K562 (cell line): ENCODE measurements around the gene CPEB1. TPM values are rescaled to one million over a fixed set of nuclear protein-coding genes. Genes with fewer than 3 reads are reported as not detected.

Experiments used
- ATF2 ChIP-seq: sonication (generic); formaldehyde crosslinking; IDR thresholded peaks from 2 replicates; pipeline ENCODE4 v1.8.1; 2022; ENCODE audit warnings: missing genetic modification reagents
- BHLHE40 ChIP-seq: IDR thresholded peaks from 2 replicates; pipeline ENCODE4 v1.6.1; 2011; ENCODE audit warnings: low read length, improper control_type of control experiment
- CBFA2T3 ChIP-seq: fragments of 450-650 bp; IDR thresholded peaks from 2 replicates; pipeline ENCODE4 v1.6.1; 2017
- DLX4 ChIP-seq: fragments of 250-450 bp; sonication (Bioruptor Pico); IDR thresholded peaks from 2 replicates; pipeline ENCODE4 v1.6.1; 2021; ENCODE audit warnings: mild to moderate bottlenecking
- MXI1 ChIP-seq: IDR thresholded peaks from 2 replicates; pipeline ENCODE4 v1.6.1; 2011; ENCODE audit warnings: low read depth, mild to moderate bottlenecking, improper control_type of control experiment, low read length
- TAF9B ChIP-seq: fragments of 450-650 bp; IDR thresholded peaks from 2 replicates; pipeline ENCODE4 v1.6.1; 2018; ENCODE audit warnings: mild to moderate bottlenecking; ENCODE audit not compliant: partially characterized antibody
- TEAD4 ChIP-seq, 2 experiments: sonication (generic) in 1 of 2; formaldehyde crosslinking in 1 of 2; IDR thresholded peaks; 2 replicates each; pipeline versions ENCODE4 v1.6.1 to v1.8.0; 2012 to 2022; ENCODE audit warnings: borderline replicate concordance in 1 of 2, inconsistent platforms in 1 of 2, low read length in 1 of 2, mild to moderate bottlenecking in 1 of 2, missing genetic modification reagents in 1 of 2
- ZC3H8 ChIP-seq: fragments of 450-650 bp; IDR thresholded peaks from 2 replicates; pipeline ENCODE4 v1.6.1; 2017
- ZFP36 ChIP-seq: fragments of 150-350 bp; IDR thresholded peaks from 2 replicates; pipeline ENCODE4 v1.6.1; 2018; ENCODE audit warnings: low read length, low read depth; ENCODE audit not compliant: partially characterized antibody
- ZNF217 ChIP-seq: sonication (generic); formaldehyde crosslinking; IDR thresholded peaks from 2 replicates; pipeline ENCODE4 v1.8.0; 2022; ENCODE audit warnings: mild to moderate bottlenecking, missing genetic modification reagents
- ZNF263 ChIP-seq: sonication (generic); formaldehyde crosslinking; IDR thresholded peaks from 2 replicates; pipeline ENCODE4 v1.8.0; 2022; ENCODE audit warnings: mild to moderate bottlenecking, missing genetic modification reagents, borderline replicate concordance
- polyA plus RNA-seq, 8 experiments: library from polyadenylated mRNA; depleted of rRNA in 4 of 8; stranded (reverse) in 5 of 8; unstranded in 3 of 8; fragments of >200 nt; fragmentation: Nextera tagmentation in 2 of 8; fragmentation: Illumina TruSeq in 1 of 8; extraction: Ambion mirVana in 2 of 8; extraction: Trizol in 1 of 8; gene quantifications; 2 replicates each; pipeline versions ENCODE4 v1.2.1 to v1.2.3, GENCODE V29; 2011 to 2014; ENCODE audit warnings: inconsistent platforms in 1 of 8, missing spikeins in 1 of 8
- total RNA-seq, 7 experiments: library from RNA; depleted of rRNA in 6 of 7; stranded (reverse); fragments of >200 nt in 6 of 7; fragmentation: Illumina TruSeq in 2 of 7; extraction: Trizol in 2 of 7; gene quantifications; 2 replicates each; pipeline versions ENCODE4 v1.2.1 to v1.2.3, GENCODE V29; 2011 to 2021; ENCODE audit warnings: low replicate concordance in 1 of 7
- TF ChIP-seq, protein P1 (sequence below), 2 experiments: fragments of 450-650 bp; formaldehyde crosslinking in 1 of 2; IDR thresholded peaks; 2 replicates each; pipeline versions ENCODE4 v1.4.0 to v1.6.1; 2014 to 2020; ENCODE audit warnings: mild to moderate bottlenecking in 2 of 2, borderline replicate concordance in 1 of 2, low read depth in 1 of 2
- TF ChIP-seq, protein P2 (sequence below): fragments of 450-650 bp; formaldehyde crosslinking; IDR thresholded peaks from 2 replicates; pipeline ENCODE4 v1.4.0; 2020; ENCODE audit warnings: mild to moderate bottlenecking, moderate library complexity

CPEB1 gene
- total and polyA plus RNA-seq, 9 of the 15 experiments (the other 6 are each of a cell fraction or from before 2014, with no cell fraction given): 2.2 to 13.4 (median 9.7) TPM

GRCh38 chr15:82663186-82663600, 16.0 kb upstream of the CPEB1 start (continued):
- TF ChIP-seq, protein P1, sequence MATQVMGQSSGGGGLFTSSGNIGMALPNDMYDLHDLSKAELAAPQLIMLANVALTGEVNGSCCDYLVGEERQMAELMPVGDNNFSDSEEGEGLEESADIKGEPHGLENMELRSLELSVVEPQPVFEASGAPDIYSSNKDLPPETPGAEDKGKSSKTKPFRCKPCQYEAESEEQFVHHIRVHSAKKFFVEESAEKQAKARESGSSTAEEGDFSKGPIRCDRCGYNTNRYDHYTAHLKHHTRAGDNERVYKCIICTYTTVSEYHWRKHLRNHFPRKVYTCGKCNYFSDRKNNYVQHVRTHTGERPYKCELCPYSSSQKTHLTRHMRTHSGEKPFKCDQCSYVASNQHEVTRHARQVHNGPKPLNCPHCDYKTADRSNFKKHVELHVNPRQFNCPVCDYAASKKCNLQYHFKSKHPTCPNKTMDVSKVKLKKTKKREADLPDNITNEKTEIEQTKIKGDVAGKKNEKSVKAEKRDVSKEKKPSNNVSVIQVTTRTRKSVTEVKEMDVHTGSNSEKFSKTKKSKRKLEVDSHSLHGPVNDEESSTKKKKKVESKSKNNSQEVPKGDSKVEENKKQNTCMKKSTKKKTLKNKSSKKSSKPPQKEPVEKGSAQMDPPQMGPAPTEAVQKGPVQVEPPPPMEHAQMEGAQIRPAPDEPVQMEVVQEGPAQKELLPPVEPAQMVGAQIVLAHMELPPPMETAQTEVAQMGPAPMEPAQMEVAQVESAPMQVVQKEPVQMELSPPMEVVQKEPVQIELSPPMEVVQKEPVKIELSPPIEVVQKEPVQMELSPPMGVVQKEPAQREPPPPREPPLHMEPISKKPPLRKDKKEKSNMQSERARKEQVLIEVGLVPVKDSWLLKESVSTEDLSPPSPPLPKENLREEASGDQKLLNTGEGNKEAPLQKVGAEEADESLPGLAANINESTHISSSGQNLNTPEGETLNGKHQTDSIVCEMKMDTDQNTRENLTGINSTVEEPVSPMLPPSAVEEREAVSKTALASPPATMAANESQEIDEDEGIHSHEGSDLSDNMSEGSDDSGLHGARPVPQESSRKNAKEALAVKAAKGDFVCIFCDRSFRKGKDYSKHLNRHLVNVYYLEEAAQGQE (IDR thresholded peaks at IDR 0.05; ENCODE audit: borderline replicate concordance): peak; percentile 100
- TF ChIP-seq, protein P1 (CRISPR knock-in tag; IDR thresholded peaks at IDR 0.05; ENCODE audit: low read depth): peak; percentile 99
- TF ChIP-seq ZNF263 (CRISPR knock-in tag): peak; percentile 80
- no peak for TF ChIP-seq ZNF217 (CRISPR knock-in tag)
- peak; percentile 34 for TF ChIP-seq ZFP36
- peak; percentile 19; the same call in 1 of the 2 replicates for TF ChIP-seq CBFA2T3
- no peak for TF ChIP-seq TAF9B
- TF ChIP-seq MXI1: peak; percentile 73; the same call in 1 of the 2 replicates
- TF ChIP-seq DLX4 (CRISPR knock-in tag): no peak
- TF ChIP-seq ZC3H8: no peak
- TF ChIP-seq BHLHE40: peak; percentile 61
- 0 out of 2 replicates have a peak, but pooled peaks have one; percentile 56 for TF ChIP-seq ATF2 (CRISPR knock-in tag)
- TF ChIP-seq, protein P2, sequence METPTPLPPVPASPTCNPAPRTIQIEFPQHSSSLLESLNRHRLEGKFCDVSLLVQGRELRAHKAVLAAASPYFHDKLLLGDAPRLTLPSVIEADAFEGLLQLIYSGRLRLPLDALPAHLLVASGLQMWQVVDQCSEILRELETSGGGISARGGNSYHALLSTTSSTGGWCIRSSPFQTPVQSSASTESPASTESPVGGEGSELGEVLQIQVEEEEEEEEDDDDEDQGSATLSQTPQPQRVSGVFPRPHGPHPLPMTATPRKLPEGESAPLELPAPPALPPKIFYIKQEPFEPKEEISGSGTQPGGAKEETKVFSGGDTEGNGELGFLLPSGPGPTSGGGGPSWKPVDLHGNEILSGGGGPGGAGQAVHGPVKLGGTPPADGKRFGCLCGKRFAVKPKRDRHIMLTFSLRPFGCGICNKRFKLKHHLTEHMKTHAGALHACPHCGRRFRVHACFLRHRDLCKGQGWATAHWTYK (CRISPR knock-in tag): no peak
- 0 out of 2 replicates have a peak, but pooled peaks have one; percentile 15 for TF ChIP-seq TEAD4 (IDR thresholded peaks at IDR 0.05; ENCODE audit: low read length)
- peak; percentile 85; the same call in 1 of the 2 replicates for TF ChIP-seq TEAD4 (CRISPR knock-in tag; IDR thresholded peaks at IDR 0.05; ENCODE audit: borderline replicate concordance)
